Stomach smooth muscle (tissue), 2 donors: ENCODE results near the gene RGMA.
"Not testable (repeated sequence)": the region's sequence is repeated elsewhere in the genome, so short reads cannot be mapped to it uniquely, and the experiment has no call there.

Experiments
- H3K27ac ChIP-seq: one replicate; pipeline ENCODE4 v1.7.0; 2013; ENCODE audit warnings: mild to moderate bottlenecking, low read length, inconsistent platforms
- H3K27me3 ChIP-seq, 2 donors: one replicate each; pipeline ENCODE4 v1.7.0; 2013; ENCODE audit warnings: low read length in 2 of 2; ENCODE audit not compliant: insufficient read depth in 2 of 2, control insufficient read depth in 1 of 2
- H3K36me3 ChIP-seq, 2 donors: one replicate each; pipeline ENCODE4 v1.7.0; 2013; ENCODE audit warnings: low read length in 2 of 2; ENCODE audit not compliant: control insufficient read depth in 2 of 2, insufficient read depth in 2 of 2
- H3K4me1 ChIP-seq: one replicate; pipeline ENCODE4 v1.7.0; 2013; ENCODE audit warnings: low read length; ENCODE audit not compliant: control insufficient read depth, insufficient read depth
- H3K4me3 ChIP-seq, 2 donors: one replicate each; pipeline ENCODE4 v1.7.0; 2013; ENCODE audit warnings: low read length in 2 of 2
- H3K9ac ChIP-seq, 2 donors: one replicate each; pipeline ENCODE4 v1.7.0; 2013; ENCODE audit warnings: low read length in 2 of 2, mild to moderate bottlenecking in 1 of 2
- H3K9me3 ChIP-seq, 2 donors: one replicate each; pipeline ENCODE4 v1.7.0; 2013; ENCODE audit warnings: low read length in 2 of 2; ENCODE audit not compliant: control insufficient read depth in 2 of 2
- donor health status: healthy.
- donor health status: Pancreatic carcinoma.

RGMA gene

GRCh38 chr15:93040288-93041158 is 48.5 kb downstream of the RGMA start:
- Histone ChIP-seq H3K27me3 (no peaks in the 10 kb centered on the region), H3K27ac (peak overlapping the region; percentile 24), H3K9me3 (no peaks in the 10 kb centered on the region), H3K4me1 (peaks cover 42% of the 10 kb centered on the region), H3K4me3 (no peak overlapping the region), H3K36me3 (peaks cover 18 to 25% of the 10 kb centered on the region in 2 donors), H3K9ac (no peak overlapping the region)

- not testable (repeated sequence) for H3K27ac ChIP-seq, H3K27me3 ChIP-seq, H3K9ac ChIP-seq, H3K9me3 ChIP-seq, H3K4me3 ChIP-seq
- Histone ChIP-seq H3K36me3 (peaks cover 10 to 17% of the 10 kb centered on the region in 2 donors), H3K4me1 (peaks cover 40% of the 10 kb centered on the region)
Measured at GRCh38 chr15:93039562-93040287, 49.3 kb downstream of the RGMA start.

GRCh38 chr15:93037820-93038705 is 50.9 kb downstream of the RGMA start:
- peaks cover 5 to 7% of the 10 kb centered on the region in 2 donors for H3K36me3 ChIP-seq
- H3K4me3 ChIP-seq: peak overlapping the region in 1 of 2 donors; percentile 47
- H3K27me3 ChIP-seq: no peaks in the 10 kb centered on the region
- H3K9ac ChIP-seq: no peak overlapping the region
- H3K9me3 ChIP-seq: no peaks in the 10 kb centered on the region
- H3K27ac ChIP-seq: peak overlapping the region; percentile 49
- peaks cover 34% of the 10 kb centered on the region for H3K4me1 ChIP-seq

GRCh38 chr15:93036951-93037819 is 51.8 kb downstream of the RGMA start:
- Histone ChIP-seq H3K36me3 (no peaks in the 10 kb centered on the region), H3K9me3 (no peaks in the 10 kb centered on the region), H3K27ac (peak overlapping the region; percentile 49), H3K4me3 (peak overlapping the region in 1 of 2 donors; percentile 47), H3K27me3 (no peaks in the 10 kb centered on the region), H3K4me1 (peaks cover 34% of the 10 kb centered on the region), H3K9ac (no peak overlapping the region)

- Histone ChIP-seq H3K4me1 (peaks cover 34% of the 10 kb centered on the region), H3K9ac (no peak overlapping the region), H3K27me3 (no peaks in the 10 kb centered on the region), H3K9me3 (no peaks in the 10 kb centered on the region), H3K36me3 (no peaks in the 10 kb centered on the region), H3K27ac (peak overlapping the region; percentile 18), H3K4me3 (no peak overlapping the region)
Measured at GRCh38 chr15:93035953-93036810, 52.8 kb downstream of the RGMA start.

- H3K36me3 ChIP-seq: no peaks in the 10 kb centered on the region
- H3K9me3 ChIP-seq: no peaks in the 10 kb centered on the region
Measured at GRCh38 chr15:93035092-93035915, 53.7 kb downstream of the RGMA start.

GRCh38 chr15:93034512-93034911 is 54.5 kb downstream of the RGMA start:
- Histone ChIP-seq H3K27ac (no peak overlapping the region), H3K4me1 (peaks cover 47% of the 10 kb centered on the region), H3K9me3 (no peaks in the 10 kb centered on the region), H3K27me3 (no peaks in the 10 kb centered on the region), H3K36me3 (no peaks in the 10 kb centered on the region), H3K9ac (no peak overlapping the region), H3K4me3 (no peak overlapping the region)

More at GRCh38 chr15:93035092-93035915, 53.7 kb downstream of the RGMA start:
- Histone ChIP-seq H3K9ac (no peak overlapping the region), H3K4me3 (no peak overlapping the region), H3K27me3 (no peaks in the 10 kb centered on the region), H3K4me1 (peaks cover 40% of the 10 kb centered on the region), H3K27ac (peak overlapping the region; percentile 6)

- Histone ChIP-seq H3K4me3 (no peak overlapping the region), H3K36me3 (no peaks in the 10 kb centered on the region), H3K27me3 (no peaks in the 10 kb centered on the region), H3K9me3 (no peaks in the 10 kb centered on the region), H3K4me1 (peaks cover 57% of the 10 kb centered on the region), H3K9ac (no peak overlapping the region), H3K27ac (no peak overlapping the region)
Measured at GRCh38 chr15:93033434-93034045, 55.5 kb downstream of the RGMA start.
